ENCODE results near the gene CLEC2L. TPM values are rescaled to one million over a fixed set of nuclear protein-coding genes. Genes with fewer than 3 reads are reported as not detected.
A peak's percentile ranks its signal among the peaks of the same experiment; 100 is the strongest.

CLEC2L gene
- total and polyA plus RNA-seq, 2 of the 8 experiments (the other 6 are each of a cell fraction or from before 2014, with no cell fraction given), result 0.20 to 1.9 TPM

DNA sequence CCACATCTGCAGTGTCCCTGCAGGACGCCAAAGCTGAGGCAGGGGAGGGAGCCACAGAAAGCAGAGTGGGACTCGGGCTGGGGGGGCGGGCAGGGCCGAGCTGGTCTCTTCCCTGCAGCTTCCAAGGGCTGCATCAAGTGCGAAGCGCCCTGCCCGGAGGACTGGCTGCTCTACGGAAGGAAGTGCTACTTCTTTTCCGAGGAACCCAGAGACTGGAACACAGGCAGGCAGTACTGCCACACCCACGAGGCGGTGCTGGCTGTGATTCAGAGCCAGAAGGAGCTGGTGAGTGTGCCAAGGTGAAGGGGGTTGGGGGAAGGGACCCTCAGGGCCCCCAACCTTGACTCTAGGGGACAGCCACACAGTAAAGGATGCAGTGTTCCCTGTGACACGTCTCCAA is 16.7 kb downstream of the CLEC2L start:
- no peak overlapping the region for H2BK20ac ChIP-seq (ENCODE audit: low read length)
- POLR2A ChIA-PET (ENCODE audit: partially characterized antibody), result no interaction called here
- H3K4ac ChIP-seq (replicated peaks; ENCODE audit: insufficient read length, low read depth, low read length), result no peak overlapping the region
- CTCF ChIA-PET (ENCODE audit: partially characterized antibody), result interaction anchor here (0.6 to 3.2 kb wide), 8 partner anchors 8 to 1056 kb away, joined by 3 to 17 read pairs (median 5); no protein-coding TSS in a partner anchor
- DNase-seq (ENCODE audit: low read depth in 1 of 2, low spot score in 2 of 2) (no peak), FAIRE-seq (no peak)
- peak overlapping the region; percentile 26 for H4K91ac ChIP-seq (replicated peaks; ENCODE audit: insufficient read length, low read length)
- H3K56ac ChIP-seq (replicated peaks; ENCODE audit: insufficient read length, low read depth, low read length), result no peak overlapping the region
- no peak overlapping the region for H3K18ac ChIP-seq (ENCODE audit: extremely low read depth, low read length)
- TF ChIP-seq, protein P1, sequence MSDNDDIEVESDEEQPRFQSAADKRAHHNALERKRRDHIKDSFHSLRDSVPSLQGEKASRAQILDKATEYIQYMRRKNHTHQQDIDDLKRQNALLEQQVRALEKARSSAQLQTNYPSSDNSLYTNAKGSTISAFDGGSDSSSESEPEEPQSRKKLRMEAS (IDR thresholded peaks at IDR 0.05), result no peak
- TF ChIP-seq TAF1 (IDR thresholded peaks at IDR 0.05; ENCODE audit: low read depth, low read length) (no peak), RFX5 (IDR thresholded peaks at IDR 0.05; ENCODE audit: borderline replicate concordance, low read depth, low read length) (no peak), YY1 (IDR thresholded peaks at IDR 0.05; ENCODE audit: low read depth, low read length) (no peak)
- H3K23me2 ChIP-seq (ENCODE audit: low read depth, low read length), result 0 out of 2 replicates have a peak, but pooled peaks cover under 1% of the 10 kb centered on the region
- no peak overlapping the region for H2BK5ac ChIP-seq (ENCODE audit: low read depth, low read length)
- H4K8ac ChIP-seq (ENCODE audit: extremely low read depth, insufficient read depth, low read length), result no peak overlapping the region
- H2AFZ ChIP-seq (ENCODE audit: low read length), result no peak overlapping the region
- H3K4me3 ChIP-seq (ENCODE audit: extremely low read depth in 1 of 4, insufficient read depth in 2 of 4, low read depth in 3 of 4, low read length in 4 of 4), result no peak overlapping the region
- H2AK5ac ChIP-seq (ENCODE audit: low read depth, low read length), result no peak overlapping the region
- WGBS, 2 experiments (ENCODE audit: extremely low coverage in 1 of 2, insufficient coverage in 1 of 2, insufficient read length in 1 of 2, insufficient replicate concordance in 2 of 2, low coverage in 1 of 2, low lambda C conversion rate in 2 of 2, missing lambda C conversion rate in 1 of 2), result 81% methylated on average over 10 of the region's 12 CpGs; no CpG with 5 or more reads in 1 of the 2 experiments
- peak overlapping the region; percentile 39; the same call in 1 of the 2 replicates for H2BK12ac ChIP-seq (ENCODE audit: low read depth, low read length)
- no peaks in the 10 kb centered on the region for H3K36me3 ChIP-seq (ENCODE audit: control insufficient read depth in 2 of 4, insufficient read depth in 4 of 4, low read length in 3 of 4)
- H4K5ac ChIP-seq (ENCODE audit: insufficient read length, low read depth, low read length), result no peak overlapping the region
- H4K20me1 ChIP-seq (replicated peaks in 1 of 2; ENCODE audit: control insufficient read depth in 1 of 2, insufficient read depth in 2 of 2, low read length in 2 of 2), result no peaks in the 10 kb centered on the region
- no peak overlapping the region for H2BK120ac ChIP-seq (replicated peaks; ENCODE audit: low read depth, low read length)
- no peak overlapping the region for H3K14ac ChIP-seq (ENCODE audit: insufficient read length)
- H3K79me1 ChIP-seq (ENCODE audit: low read depth, low read length), result no peaks in the 10 kb centered on the region
- H3K9me3 ChIP-seq (ENCODE audit: insufficient read depth in 2 of 2, low read depth in 1 of 2, low read length in 1 of 2), result no peaks in the 10 kb centered on the region
- H3K4me1 ChIP-seq (replicated peaks in 1 of 4; ENCODE audit: control insufficient read depth in 3 of 4, insufficient read depth in 4 of 4, low read length in 3 of 4), result peaks cover 0 to 10% (median 5%) of the 10 kb centered on the region in 4 experiments; a peak in 5 of 7 replicates
- H3K4me2 ChIP-seq (ENCODE audit: insufficient read depth in 1 of 2, low read depth in 2 of 2, low read length in 2 of 2), result no peak overlapping the region
- no peak overlapping the region for H3K23ac ChIP-seq (ENCODE audit: insufficient read length)
- no peaks in the 10 kb centered on the region; a peak in 1 of 7 replicates for H3K27me3 ChIP-seq (replicated peaks in 1 of 4; ENCODE audit: control insufficient read depth in 3 of 4, extremely low read depth in 1 of 4, insufficient read depth in 3 of 4, low read length in 3 of 4)
- no peaks in the 10 kb centered on the region for H3K79me2 ChIP-seq (ENCODE audit: control insufficient read depth in 1 of 2, insufficient read depth in 2 of 2, low read length in 2 of 2)
- H3K27ac ChIP-seq (ENCODE audit: low read depth, low read length), result no peak overlapping the region
- no peak overlapping the region for H3K9ac ChIP-seq (replicated peaks in 1 of 4; ENCODE audit: extremely low read depth in 1 of 4, low read depth in 3 of 4, low read length in 3 of 4)
- H2BK15ac ChIP-seq (ENCODE audit: low read length), result peak overlapping the region; percentile 72; the same call in 1 of the 2 replicates

Measured in H1 (cell line).